Stimulated activated CD8-positive, alpha-beta memory T cell treated with anti-CD3 and anti-CD28 coated beads, Interleukin-4, amount 100 ng/mL, for 1 hour (primary cell): ENCODE data around the gene GOLGA6D.
"Not testable (repeated sequence)": the region's sequence is repeated elsewhere in the genome, so short reads cannot be mapped to it uniquely, and the experiment has no call there.

Experiments
- DNase-seq, 2 donors: peaks; one replicate each; pipeline ENCODE4 v3.0.0-alpha.2; 2020; ENCODE audit warnings: low read depth in 2 of 2, low spot score in 1 of 2

The GOLGA6D gene

DNA sequence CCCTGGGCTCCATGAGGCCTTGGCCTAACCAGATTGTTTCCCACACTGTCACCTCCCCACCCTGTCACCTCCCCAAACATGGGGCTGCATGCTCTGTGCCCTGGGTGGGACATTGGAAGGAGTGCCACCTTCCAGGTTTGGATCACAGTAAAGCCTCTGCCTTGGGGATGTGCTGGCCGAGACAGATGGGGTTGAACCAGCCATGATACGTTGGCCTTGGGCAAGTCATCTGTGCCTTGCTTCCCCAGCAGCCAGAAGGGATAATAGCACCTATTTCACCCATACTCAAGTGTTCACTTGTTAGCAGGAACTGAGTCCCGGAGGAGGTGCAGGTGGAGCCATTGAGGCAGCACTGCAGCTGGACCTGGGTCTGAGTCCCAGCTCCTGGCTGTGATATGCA, 7.0 kb upstream of the GOLGA6D start:
- DNase-seq: not testable (repeated sequence)

DNA sequence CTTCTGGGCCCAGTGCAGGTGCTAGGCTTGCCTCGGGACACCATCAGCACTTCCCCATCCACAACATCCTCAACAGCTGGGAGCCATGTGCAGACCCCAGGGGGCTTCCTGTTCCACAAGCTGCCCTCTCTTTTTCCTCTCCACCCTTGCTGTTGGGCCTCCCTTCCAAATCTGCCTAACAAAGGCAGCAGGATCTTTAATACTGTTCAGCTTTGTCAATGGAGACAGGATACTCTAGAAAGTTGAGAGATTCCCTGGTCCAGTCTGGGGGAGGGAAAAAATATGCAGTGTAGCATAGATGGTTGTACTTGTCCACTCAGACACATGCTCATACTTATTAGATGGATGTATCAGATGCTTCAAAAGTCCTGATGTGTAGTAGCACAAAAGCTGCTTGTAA, 4.1 kb upstream of the GOLGA6D start:
- DNase-seq: not testable (repeated sequence)

DNA sequence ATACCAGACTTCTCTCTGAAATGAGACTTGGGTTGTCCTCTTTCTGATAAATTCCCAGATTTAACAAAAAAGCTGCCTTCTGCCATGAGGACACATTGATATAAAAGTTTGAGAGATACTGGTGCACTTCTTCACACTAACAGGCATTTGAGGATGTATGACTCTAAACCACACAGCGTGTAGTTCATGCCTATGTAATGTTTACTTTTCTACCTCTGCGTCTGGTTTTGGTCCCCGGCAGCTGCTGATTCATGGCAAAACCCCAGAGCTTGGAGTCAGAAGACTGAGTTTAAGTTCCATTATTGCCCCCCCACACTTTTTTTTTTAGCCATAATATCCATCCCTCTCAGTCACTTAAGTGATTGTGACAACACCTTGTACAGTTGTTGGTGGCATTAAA, 1.5 kb downstream of the GOLGA6D start:
- not testable (repeated sequence) for DNase-seq

DNA sequence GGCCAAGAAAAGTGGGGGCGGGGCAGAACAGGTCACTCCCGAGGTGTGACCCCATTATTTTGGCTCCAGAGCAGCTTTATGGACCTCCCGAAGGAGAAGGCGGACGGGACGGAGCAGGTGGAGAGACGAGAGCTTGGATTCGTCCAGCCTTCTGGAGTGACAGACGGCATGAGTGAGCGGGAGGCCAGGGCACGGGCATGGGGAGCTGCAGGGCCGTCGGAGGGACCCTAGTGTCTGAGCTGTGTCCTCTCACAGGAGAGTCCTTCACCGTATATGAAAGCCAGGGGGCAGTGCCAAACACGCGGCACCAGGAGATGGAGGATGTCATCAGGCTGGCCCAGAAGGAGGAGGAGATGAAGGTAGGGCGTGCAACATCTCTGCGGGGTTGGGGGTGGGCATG, 11.0 kb downstream of the GOLGA6D start:
- not testable (repeated sequence) for DNase-seq

DNA sequence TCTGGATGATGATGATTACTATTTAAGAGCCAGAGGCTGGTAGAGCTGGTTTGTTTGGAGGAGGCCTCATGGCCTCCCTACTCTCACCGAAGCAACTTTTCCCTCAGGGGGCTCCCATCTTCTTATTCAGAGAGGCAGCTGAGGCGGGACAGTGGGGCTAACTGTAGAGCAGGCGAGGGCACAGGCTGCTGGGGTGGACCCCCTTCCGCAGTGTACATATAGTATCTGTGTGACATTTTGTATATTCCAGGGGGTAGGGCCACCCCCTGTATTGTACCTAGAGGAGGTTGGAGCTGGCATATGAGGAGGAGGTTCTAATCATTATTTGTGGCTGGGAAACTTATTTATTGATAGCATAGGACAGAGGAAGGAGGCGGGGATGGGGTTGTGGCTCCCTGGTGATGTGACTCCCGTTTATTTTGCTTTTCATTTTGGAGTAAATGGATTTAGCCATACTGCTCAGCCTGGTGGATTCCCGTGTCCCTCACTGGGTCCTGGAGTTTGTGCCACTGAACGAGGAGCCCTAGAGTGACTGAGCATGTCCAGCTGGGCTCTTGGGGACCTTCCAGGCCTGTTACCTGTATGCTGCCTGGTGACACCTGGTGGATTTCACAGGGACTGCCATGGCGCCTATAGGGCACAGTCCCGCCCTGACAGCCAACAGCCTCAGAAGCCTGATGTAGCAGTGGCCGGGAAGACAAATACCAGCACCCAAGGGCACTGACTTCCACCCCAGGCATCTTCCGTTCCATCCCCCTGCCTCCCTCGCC, 16.1 kb downstream of the GOLGA6D start:
- not testable (repeated sequence) for DNase-seq

DNA sequence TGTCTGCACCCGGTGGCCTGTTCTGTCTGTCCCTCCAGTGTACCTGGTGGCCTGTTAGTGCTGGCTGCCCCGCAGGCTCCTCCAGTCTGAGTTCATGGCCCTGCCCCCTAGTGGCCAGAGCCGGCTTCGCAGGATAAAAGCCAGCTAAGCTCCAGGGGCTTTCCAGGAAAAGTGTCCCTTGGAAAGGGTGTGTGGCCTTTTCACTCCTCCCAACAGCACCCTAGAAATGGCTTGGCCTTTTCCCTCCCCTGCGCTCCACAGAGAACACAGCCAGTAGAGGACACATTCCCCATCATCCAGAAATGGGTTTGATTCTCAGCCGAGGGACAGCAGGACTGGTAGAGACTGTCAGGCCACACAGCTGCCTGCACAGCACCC, 16.7 kb downstream of the GOLGA6D start:
- peak in 1 of 2 donors; percentile 34 for DNase-seq

DNA sequence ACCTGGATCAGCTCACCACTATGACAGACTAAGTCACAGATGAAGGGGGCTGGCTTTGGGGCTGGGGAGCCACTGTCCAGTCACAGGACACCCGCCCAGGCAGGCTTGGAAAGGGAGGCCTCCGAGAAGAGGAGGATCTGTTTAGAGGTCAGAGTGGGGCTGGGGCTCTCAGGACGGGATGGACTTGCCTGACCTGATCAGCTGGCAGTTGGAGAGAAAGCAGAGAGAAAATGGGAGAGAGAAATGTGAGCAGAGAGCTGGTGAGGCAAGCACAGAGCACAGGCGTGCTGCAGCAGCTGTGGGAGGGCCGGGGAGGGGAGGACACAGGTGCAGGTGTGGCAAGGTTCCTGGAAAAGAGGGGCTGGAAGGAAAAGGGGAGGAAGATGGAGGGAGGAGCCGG, 17.4 kb downstream of the GOLGA6D start:
- not testable (repeated sequence) for DNase-seq

DNA sequence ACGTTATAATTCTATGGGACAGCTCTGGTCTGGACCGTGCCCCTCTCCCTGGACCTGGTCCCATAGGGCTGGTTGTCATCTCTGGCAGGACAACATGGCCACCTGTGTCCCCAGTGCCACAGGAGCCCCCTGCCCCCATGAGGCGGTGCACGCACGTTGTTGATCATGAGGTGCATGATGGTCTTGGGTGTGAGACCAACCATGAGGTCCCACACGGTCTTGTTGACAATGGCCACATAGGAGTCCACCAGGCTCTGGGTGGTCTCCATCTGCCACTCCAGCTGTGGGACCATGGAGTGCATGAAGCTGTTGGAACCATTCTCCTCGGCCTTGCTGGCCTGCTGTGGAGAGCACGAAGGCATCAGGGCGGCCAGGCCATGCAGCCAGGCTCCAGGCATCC, 19.7 kb downstream of the GOLGA6D start:
- DNase-seq: no peak

DNA sequence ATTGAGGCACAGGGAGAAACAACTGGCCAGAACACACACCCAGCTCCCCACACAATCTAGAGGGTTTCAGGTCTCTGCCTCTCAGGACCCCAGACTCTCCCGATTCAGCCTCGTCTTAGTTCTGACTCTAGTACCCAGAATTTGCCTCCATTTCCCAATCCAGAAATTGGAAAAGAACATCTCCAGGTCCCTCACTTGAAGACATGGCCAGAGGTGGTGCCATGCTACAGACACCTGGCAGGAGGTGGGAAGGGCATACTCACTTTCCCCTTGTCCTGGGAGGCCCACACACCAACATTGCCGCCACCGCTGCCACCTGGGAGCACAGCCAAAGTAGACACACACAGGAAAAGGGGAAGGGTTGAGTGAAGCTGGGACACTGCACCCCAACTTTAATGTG, 20.1 kb downstream of the GOLGA6D start:
- not testable (repeated sequence) for DNase-seq

DNA sequence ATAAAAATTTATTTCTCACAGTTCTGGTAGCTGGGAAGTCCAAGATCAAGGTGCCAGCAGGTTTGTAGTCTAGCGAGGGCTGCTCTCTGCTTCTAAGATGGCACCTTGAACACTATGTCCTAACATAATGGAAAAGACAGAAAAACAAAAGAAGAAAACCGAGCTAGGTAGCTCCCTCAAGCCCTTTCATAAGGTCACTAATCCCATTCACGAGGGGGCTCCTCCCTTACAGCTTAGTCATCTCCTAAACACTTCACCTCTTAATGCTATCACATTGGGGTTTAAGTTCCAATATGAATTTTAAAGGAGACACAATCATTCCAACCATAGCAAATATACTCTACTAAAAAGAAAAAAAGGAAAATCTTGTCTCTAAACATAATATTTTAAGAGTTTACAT, 23.6 kb downstream of the GOLGA6D start:
- no peak for DNase-seq

DNA sequence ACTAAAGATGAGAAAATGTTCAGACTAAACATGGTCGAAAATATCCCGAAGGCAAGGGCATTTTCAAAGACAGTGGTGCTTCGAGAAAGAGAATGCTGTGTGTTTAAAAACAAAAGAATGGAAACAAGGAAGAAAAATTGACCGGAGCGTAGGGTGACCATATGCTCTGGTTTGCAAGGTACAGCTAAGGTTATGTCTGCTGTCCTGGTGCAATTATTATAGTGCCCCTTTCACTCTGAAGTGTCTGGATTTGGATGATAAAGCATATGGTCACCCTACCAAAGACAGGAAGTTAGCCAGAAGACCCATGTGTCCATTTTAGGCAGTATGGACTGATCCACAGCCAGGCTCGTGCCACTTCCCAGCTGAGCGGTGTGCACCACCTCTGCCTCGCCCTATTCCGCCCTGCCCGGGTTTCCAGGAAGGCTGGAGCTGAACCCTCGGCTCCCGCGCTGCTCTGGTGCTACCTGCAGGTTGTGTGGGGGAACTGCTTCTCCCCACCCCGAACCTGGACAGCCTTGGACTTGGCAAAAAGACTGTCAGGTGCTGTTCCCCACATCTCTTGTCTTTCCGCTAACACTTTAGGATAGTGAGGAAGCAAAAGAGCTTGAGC, 25.2 kb downstream of the GOLGA6D start:
- no peak for DNase-seq

DNA sequence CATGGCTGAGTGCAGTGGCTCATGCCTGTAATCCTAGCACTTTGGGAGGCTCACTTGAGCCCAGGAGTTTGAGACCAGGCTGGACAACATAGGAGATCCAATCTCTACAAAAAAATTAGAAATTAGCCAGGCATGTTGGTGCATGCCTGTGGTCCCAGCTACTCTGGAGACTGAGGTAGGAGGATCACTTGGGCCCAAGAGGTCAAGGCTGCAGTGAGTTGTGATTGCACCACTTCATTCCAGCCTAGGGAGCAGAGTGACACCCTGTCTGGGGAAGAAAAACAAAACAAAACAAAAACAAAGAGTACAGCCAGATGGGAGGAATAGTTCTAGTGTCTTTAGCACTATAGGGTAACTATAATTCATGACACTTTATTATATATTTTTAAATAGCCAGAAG, 27.1 kb downstream of the GOLGA6D start:
- no peak for DNase-seq

DNA sequence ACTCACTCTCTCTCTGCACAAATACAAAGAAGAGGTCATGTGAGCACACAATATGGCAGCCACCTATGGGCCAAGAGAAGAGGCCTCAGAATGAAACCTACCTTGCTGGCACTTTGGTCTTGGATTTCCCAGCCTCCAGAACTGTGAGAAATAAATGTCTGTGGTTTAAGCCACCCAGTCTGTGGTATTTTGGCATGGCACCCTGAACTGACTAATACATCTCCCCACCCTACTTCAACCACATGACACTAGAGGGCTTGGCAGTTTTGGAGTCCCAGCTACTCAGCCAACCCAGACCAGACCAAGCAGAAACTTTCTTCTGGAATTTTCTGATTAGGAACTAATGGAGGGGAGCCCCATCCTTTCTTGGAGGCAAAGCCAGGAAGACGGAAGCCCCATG, 29.9 kb downstream of the GOLGA6D start:
- not testable (repeated sequence) for DNase-seq

DNA sequence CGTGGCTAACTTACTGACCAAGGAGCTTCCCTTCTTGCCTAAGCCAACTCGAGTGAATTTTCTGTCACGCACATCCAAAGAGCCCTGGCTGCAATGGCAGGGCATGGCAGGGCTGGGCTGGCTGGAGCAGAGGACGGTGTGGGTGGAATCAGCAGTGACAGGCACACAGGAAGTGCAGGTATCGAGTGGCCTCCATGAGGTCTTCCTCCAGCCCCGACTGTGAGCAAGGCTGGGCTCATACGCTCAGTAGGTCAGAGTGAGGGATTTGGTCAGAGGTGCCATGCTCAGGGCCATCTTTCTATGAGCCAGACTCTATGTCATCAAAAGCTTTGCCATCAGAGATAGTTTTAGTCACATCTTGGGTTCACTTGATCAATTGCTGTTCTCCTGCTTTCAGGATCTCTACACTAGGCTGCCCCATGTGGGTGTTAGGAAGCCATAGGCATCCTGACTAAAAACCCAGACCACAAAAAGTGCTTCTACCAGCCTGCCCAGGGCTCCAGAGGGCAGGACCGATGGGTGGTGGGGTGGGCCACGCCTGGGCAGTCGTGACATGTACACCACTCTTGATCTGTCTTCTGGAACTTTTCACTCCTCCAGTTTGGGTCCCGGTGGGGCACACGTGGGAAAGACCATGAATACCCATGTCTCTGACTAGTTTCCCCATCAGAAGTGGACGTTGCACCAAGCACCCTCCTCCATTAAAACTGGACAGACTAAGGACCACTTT, 30.6 kb downstream of the GOLGA6D start:
- DNase-seq: no peak

DNA sequence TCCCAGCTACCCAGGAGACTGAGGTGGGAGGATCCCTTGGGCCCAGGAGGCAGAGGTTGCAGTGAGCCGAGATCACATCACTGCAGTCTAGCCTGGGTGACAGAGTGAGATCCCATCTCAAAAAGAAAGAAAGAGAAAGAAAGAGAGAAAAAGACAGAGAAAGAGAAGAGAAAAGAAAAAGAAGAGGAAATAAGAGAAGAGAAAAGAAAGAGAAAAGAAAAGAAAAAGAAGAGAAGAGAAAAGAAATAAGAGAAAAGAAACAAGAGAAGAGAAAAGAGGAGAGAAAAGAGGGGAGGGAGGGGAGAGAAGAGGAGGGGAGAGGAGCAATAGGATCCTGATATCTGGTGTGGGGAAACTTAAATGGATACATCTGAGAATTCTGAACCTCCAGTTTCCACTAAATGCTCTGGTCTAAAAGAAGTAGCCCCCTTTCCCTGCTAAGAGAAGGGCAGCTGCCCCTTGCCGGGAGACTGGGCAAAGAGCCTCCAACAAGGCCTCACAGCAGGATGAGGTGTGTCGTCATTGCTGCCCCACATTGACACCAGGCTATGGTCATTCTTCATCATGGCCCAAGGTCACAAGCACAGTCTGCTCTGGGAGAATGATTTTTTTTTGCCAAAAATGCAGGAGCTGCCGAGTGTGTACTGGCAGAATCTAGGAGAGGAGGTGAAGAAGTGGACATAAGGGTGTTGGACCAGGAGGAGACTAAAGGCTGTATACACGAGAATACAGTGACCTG, 32.1 kb downstream of the GOLGA6D start:
- no peak for DNase-seq

DNA sequence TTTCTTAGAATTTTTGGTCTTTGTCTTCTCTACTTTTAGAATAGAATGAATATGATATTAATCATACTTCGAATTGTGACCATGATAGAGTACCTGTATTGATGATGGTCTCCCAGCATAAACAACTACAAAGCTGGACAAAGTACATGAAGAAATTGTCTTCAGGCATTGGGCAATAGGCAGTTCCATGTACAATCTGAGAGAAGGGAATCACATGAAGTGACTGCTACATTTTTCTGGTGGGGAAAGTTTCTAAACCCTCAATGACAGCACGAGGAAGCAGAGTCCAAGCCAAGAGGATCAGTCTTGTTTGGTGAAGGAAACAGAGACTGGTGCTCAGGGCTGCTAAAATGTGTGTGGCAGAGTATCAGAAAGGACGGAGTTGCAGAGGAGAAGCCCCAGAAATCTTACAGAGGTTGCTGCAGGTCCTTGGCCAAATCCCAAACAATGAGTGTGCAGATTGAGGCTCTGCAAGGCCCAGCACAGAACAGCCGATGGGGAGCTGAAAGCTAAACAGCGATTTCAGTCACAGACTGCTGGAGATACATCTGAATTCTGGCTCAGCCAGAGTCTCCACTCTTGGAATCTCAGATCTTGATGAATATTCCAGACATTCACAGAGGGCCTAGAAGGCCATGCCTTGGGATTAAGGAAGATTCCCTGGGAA, 36.7 kb downstream of the GOLGA6D start:
- DNase-seq: not testable (repeated sequence)

DNA sequence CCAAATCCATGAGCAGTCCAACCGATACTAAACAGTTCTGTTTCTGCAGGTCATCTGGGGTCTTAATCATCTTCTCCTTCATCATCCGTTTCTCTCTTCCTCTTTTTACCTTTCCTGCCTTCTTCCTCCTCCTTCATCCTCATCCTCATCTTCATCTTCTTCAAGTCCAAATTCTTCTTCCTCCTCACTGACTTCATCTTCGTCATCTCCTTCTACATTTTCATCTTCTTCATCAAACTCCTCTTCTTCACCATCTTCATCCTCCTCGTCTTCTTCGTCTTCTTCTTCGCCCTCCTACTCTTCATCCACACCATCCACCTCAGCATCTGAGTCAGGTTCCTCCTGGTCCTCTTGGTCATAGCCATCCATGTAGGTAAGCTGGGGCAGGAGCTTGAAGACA, 39.1 kb downstream of the GOLGA6D start:
- no peak for DNase-seq

DNA sequence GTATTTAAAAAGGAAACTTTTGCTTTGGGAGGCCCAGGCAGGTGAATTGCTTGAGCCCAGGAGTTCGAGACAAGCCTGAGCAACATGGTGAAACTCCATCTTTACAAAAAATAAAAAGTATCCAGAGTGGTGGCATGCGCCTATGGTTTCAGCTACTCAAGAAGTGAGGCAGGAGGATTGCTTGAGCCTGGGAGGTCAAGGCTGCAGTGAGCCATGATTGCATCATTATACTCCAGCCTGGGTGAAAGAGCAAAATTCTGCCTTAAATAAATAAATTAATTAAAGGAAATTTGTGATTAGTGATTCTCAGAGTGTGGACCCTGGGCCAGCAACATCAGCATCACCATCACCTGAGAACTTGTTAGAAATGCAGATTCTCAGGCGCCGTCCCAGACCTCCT, 43.3 kb downstream of the GOLGA6D start:
- no peak for DNase-seq

DNA sequence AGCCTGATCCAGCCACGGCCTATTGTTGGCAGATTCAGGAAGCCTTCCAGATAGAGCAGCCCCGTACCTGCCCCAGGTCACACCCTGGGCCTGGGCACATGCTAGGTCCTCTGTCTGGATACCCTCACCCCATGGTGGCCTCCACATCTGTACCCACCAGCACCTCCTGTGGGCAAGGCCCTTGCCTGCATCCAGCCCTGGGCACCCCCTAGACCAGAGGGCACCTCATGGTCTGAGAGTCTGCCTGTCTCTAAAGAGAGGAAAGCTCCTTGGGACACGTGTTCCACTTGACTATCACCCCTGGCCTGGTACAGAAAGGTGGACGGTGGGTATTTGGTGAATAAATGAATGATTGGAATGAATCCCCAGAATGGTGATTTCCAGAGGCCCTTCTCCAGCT, 44.4 kb downstream of the GOLGA6D start:
- no peak for DNase-seq

DNA sequence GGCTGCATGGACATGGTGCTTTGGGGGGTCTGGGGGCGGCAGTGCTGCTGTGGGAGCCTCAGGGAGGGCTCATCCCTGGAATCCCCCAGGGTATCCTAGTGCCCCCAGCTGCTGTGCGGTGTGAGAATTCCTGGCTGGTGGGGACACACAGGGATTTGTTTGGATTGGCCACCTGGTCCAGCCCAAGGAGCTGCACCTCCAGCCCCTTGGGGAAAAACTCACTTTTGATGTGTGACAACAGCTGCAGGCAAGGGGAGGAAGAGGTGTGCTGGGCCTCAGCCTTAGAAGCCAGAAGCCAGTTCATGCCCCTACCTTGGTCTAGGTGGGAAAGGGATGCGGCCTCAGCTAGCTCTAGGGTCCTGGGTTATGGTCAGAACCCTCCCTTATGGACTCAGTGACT, 44.9 kb downstream of the GOLGA6D start:
- no peak for DNase-seq
